ENCODE results near the gene PROSER1. TPM values are rescaled to one million over a fixed set of nuclear protein-coding genes. Genes with fewer than 3 reads are reported as not detected.

Gene PROSER1
- total and polyA plus RNA-seq, 4 donors: 13.0 to 59.6 (median 24.2) TPM

GRCh38 chr13:39072842-39073241 lies 35.0 kb upstream of the PROSER1 start:
- H3K27ac ChIP-seq (ENCODE audit: low read depth in 1 of 2, low read length in 1 of 2): no peak overlapping the region
- H3K36me3 ChIP-seq (ENCODE audit: control insufficient read depth in 4 of 4, insufficient read depth in 4 of 4, low read length in 4 of 4): no peaks in the 10 kb centered on the region
- TF ChIP-seq, protein P1, sequence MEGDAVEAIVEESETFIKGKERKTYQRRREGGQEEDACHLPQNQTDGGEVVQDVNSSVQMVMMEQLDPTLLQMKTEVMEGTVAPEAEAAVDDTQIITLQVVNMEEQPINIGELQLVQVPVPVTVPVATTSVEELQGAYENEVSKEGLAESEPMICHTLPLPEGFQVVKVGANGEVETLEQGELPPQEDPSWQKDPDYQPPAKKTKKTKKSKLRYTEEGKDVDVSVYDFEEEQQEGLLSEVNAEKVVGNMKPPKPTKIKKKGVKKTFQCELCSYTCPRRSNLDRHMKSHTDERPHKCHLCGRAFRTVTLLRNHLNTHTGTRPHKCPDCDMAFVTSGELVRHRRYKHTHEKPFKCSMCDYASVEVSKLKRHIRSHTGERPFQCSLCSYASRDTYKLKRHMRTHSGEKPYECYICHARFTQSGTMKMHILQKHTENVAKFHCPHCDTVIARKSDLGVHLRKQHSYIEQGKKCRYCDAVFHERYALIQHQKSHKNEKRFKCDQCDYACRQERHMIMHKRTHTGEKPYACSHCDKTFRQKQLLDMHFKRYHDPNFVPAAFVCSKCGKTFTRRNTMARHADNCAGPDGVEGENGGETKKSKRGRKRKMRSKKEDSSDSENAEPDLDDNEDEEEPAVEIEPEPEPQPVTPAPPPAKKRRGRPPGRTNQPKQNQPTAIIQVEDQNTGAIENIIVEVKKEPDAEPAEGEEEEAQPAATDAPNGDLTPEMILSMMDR (IDR thresholded peaks at IDR 0.05; ENCODE audit: control extremely low read depth, extremely low read depth): no peak
- H3K4me3 ChIP-seq: no peak overlapping the region
- no peaks in the 10 kb centered on the region for H3K4me1 ChIP-seq (ENCODE audit: control insufficient read depth in 5 of 5, insufficient read depth in 5 of 5, low read length in 5 of 5)
- no peaks in the 10 kb centered on the region for H3K9me3 ChIP-seq (ENCODE audit: control insufficient read depth in 4 of 4, insufficient read depth in 3 of 4, low read length in 3 of 4)
- WGBS, 2 donors: 81 to 82% methylated on average over 2 of the region's 2 CpGs
- ATAC-seq (ENCODE audit: insufficient read depth, low FRiP score) (no peak), DNase-seq (no peak)
- H3K9ac ChIP-seq (ENCODE audit: insufficient read depth in 1 of 2, low read length in 2 of 2): no peak overlapping the region
- no peaks in the 10 kb centered on the region for H3K27me3 ChIP-seq (ENCODE audit: control insufficient read depth in 3 of 3, insufficient read depth in 3 of 3, low read length in 2 of 3)

DNA sequence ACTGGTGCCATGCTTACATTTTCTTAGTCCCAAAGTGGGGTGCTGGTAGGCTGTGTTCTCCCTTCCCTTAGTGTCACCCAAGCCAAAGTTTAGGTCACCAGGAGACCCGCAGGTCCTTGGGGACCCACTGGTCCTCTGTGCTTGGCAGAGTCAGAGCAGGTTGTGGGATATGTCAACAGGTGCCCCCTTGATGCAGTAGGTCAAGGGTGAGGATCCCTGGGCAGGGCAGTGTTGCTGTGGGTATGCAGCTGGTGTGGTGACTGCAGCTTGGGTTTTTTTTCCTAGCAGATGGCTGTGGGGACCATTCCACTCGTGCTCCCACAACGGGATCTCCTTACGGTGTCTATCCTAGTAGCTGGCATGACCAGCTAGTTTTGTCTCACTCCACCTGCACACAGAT lies 24.1 kb upstream of the PROSER1 start:
- H3K4me3 ChIP-seq: no peak overlapping the region
- TF ChIP-seq, protein P1 (IDR thresholded peaks at IDR 0.05; ENCODE audit: control extremely low read depth, extremely low read depth): no peak
- DNase-seq: no peak
- no peaks in the 10 kb centered on the region for H3K4me1 ChIP-seq (ENCODE audit: control insufficient read depth in 5 of 5, insufficient read depth in 5 of 5, low read length in 5 of 5)
- no peak overlapping the region for H3K9ac ChIP-seq (ENCODE audit: insufficient read depth in 1 of 2, low read length in 2 of 2)
- no peaks in the 10 kb centered on the region for H3K9me3 ChIP-seq (ENCODE audit: control insufficient read depth in 4 of 4, insufficient read depth in 3 of 4, low read length in 3 of 4)
- H3K27me3 ChIP-seq (ENCODE audit: control insufficient read depth in 3 of 3, insufficient read depth in 3 of 3, low read length in 2 of 3): no peaks in the 10 kb centered on the region
- ATAC-seq (ENCODE audit: insufficient read depth, low FRiP score): no peak
- H3K27ac ChIP-seq (ENCODE audit: low read depth in 1 of 2, low read length in 1 of 2): no peak overlapping the region
- WGBS, 2 donors: 99 to 100% methylated on average over 4 of the region's 4 CpGs
- H3K36me3 ChIP-seq (ENCODE audit: control insufficient read depth in 4 of 4, insufficient read depth in 4 of 4, low read length in 4 of 4): no peaks in the 10 kb centered on the region

DNA sequence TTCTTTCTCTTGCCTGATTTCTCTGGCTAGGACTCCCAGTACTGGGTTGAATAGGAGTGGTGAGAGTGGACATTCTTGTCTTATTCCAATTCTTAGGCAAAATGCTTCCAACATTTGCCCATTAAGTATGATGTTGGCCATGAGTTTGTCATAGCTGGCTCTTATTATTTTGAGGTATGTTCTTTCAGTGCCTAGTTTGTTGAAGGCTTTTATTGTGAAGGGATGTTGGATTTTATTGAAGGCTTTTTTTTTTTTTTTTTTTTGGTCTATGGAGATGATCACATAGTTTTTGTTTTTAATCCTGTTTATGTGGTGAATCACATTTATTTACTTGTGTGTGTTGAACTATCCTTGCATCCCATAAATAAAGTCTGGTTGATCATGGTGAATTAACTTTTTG lies 20.2 kb upstream of the PROSER1 start:
- TF ChIP-seq, protein P1 (IDR thresholded peaks at IDR 0.05; ENCODE audit: control extremely low read depth, extremely low read depth): no peak
- H3K36me3 ChIP-seq (ENCODE audit: control insufficient read depth in 4 of 4, insufficient read depth in 4 of 4, low read length in 4 of 4): peaks cover 1 to 6% (median 4%) of the 10 kb centered on the region in 4 donors
- no peak overlapping the region for H3K9ac ChIP-seq (ENCODE audit: insufficient read depth in 1 of 2, low read length in 2 of 2)
- no peaks in the 10 kb centered on the region for H3K27me3 ChIP-seq (ENCODE audit: control insufficient read depth in 3 of 3, insufficient read depth in 3 of 3, low read length in 2 of 3)
- no peak for DNase-seq
- H3K9me3 ChIP-seq (ENCODE audit: control insufficient read depth in 4 of 4, insufficient read depth in 3 of 4, low read length in 3 of 4): no peaks in the 10 kb centered on the region
- no peak for ATAC-seq (ENCODE audit: insufficient read depth, low FRiP score)
- no peak overlapping the region for H3K27ac ChIP-seq (ENCODE audit: low read depth in 1 of 2, low read length in 1 of 2)
- H3K4me3 ChIP-seq: no peak overlapping the region
- no peaks in the 10 kb centered on the region for H3K4me1 ChIP-seq (ENCODE audit: control insufficient read depth in 5 of 5, insufficient read depth in 5 of 5, low read length in 5 of 5)

DNA sequence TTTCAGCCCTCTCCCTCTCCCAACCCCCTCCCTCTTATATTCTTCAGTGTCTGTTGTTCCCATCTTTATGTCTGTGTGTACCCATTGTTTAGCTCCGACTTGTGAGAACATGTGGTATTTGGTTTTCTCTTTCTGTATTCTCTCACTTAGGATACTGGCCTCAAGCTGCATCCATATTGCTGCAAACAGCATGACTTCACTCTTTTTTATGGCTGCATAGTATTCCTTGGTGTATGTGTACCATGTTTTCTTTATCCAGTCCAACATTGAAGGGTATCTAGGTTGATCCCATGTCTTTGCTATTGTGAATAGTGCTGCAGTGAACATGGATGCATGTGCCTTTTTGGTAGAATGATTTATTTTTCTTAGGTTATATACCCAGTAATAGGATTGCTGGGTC lies 18.1 kb upstream of the PROSER1 start:
- WGBS, 2 donors: 96 to 100% methylated on average over 1 of the region's 1 CpG
- ATAC-seq (ENCODE audit: insufficient read depth, low FRiP score): no peak
- Histone ChIP-seq H3K9me3 (ENCODE audit: control insufficient read depth in 4 of 4, insufficient read depth in 3 of 4, low read length in 3 of 4) (no peaks in the 10 kb centered on the region), H3K27me3 (ENCODE audit: control insufficient read depth in 3 of 3, insufficient read depth in 3 of 3, low read length in 2 of 3) (no peaks in the 10 kb centered on the region), H3K4me3 (no peak overlapping the region), H3K36me3 (ENCODE audit: control insufficient read depth in 4 of 4, insufficient read depth in 4 of 4, low read length in 4 of 4) (peaks cover 2 to 7% (median 6%) of the 10 kb centered on the region in 4 donors), H3K27ac (ENCODE audit: low read depth in 1 of 2, low read length in 1 of 2) (no peak overlapping the region), H3K4me1 (ENCODE audit: control insufficient read depth in 5 of 5, insufficient read depth in 5 of 5, low read length in 5 of 5) (no peaks in the 10 kb centered on the region), H3K9ac (ENCODE audit: insufficient read depth in 1 of 2, low read length in 2 of 2) (no peak overlapping the region)
- TF ChIP-seq, protein P1 (IDR thresholded peaks at IDR 0.05; ENCODE audit: control extremely low read depth, extremely low read depth): no peak
- no peak for DNase-seq
